CD8-positive, alpha-beta memory T cell (primary cell): ENCODE results near the gene TSHZ2. TPM values are rescaled to one million over a fixed set of nuclear protein-coding genes. Genes with fewer than 3 reads are reported as not detected.
A peak's percentile ranks its signal among the peaks of the same experiment; 100 is the strongest.

Experiments used
- CTCF ChIA-PET: fragments of 350-600 bp; sonication (Branson Sonifier 250); formaldehyde crosslinking; loops from one replicate; lab custom pipeline; 2021; ENCODE audit warnings: antibody characterized with exemption; lab: Charles Lee
- POLR2A ChIA-PET: fragments of 350-600 bp; sonication (Branson Sonifier 250); formaldehyde crosslinking; loops from one replicate; lab custom pipeline; 2021; ENCODE audit warnings: antibody characterized with exemption; lab: Charles Lee
- DNase-seq, 5 donors: peaks; one replicate each; pipeline versions ENCODE4 v3.0.0 to v3.0.0-alpha.2; 2020 to 2022; ENCODE audit warnings: mixed read lengths in 1 of 5
- H3K27ac ChIP-seq: one replicate; pipeline ENCODE4 v1.7.0; 2013; ENCODE audit warnings: low read depth, mild to moderate bottlenecking, low read length, moderate library complexity
- H3K27me3 ChIP-seq: 2 replicates; pipeline ENCODE4 v1.7.0; 2013; ENCODE audit warnings: low read length, mild to moderate bottlenecking; ENCODE audit not compliant: insufficient read depth, poor library complexity, severe bottlenecking
- H3K36me3 ChIP-seq: 2 replicates; pipeline ENCODE4 v1.7.0; 2013; ENCODE audit warnings: mild to moderate bottlenecking, low read length, moderate library complexity; ENCODE audit not compliant: insufficient read depth
- H3K4me1 ChIP-seq: 2 replicates; pipeline ENCODE4 v1.7.0; 2013; ENCODE audit warnings: mild to moderate bottlenecking, low read length, moderate library complexity; ENCODE audit not compliant: insufficient read depth
- H3K4me3 ChIP-seq: 2 replicates; pipeline ENCODE4 v1.7.0; 2013; ENCODE audit warnings: mild to moderate bottlenecking, low read length
- H3K9me3 ChIP-seq: 2 replicates; pipeline ENCODE4 v1.7.0; 2013; ENCODE audit warnings: mild to moderate bottlenecking, low read length
- H3K27ac Mint-ChIP-seq, 8 donors: one replicate each; pipeline ENCODE4 v1.8.0; 2020 to 2021; ENCODE audit warnings: mixed read lengths in 8 of 8, mild to moderate bottlenecking in 6 of 8, inconsistent platforms in 3 of 8, moderate library complexity in 3 of 8
- H3K27me3 Mint-ChIP-seq, 2 donors: one replicate each; pipeline ENCODE4 v1.8.0; 2020 to 2021; ENCODE audit warnings: mixed read lengths in 2 of 2, mild to moderate bottlenecking in 1 of 2, moderate library complexity in 1 of 2
- H3K36me3 Mint-ChIP-seq, 3 donors: one replicate each; pipeline ENCODE4 v1.8.0; 2020 to 2021; ENCODE audit warnings: mixed read lengths in 3 of 3, inconsistent platforms in 1 of 3, mild to moderate bottlenecking in 1 of 3
- H3K4me1 Mint-ChIP-seq, 3 donors: one replicate each; pipeline ENCODE4 v1.8.0; 2020 to 2021; ENCODE audit warnings: mixed read lengths in 3 of 3, inconsistent platforms in 1 of 3, mild to moderate bottlenecking in 1 of 3
- H3K4me3 Mint-ChIP-seq, 7 donors: one replicate each; pipeline ENCODE4 v1.8.0; 2020 to 2021; ENCODE audit warnings: mixed read lengths in 7 of 7, mild to moderate bottlenecking in 6 of 7, moderate library complexity in 4 of 7, inconsistent platforms in 2 of 7
- H3K9me3 Mint-ChIP-seq, 5 donors: one replicate each; pipeline ENCODE4 v1.8.0; 2020 to 2022; ENCODE audit warnings: mixed read lengths in 5 of 5, mild to moderate bottlenecking in 3 of 5, moderate library complexity in 2 of 5, inconsistent platforms in 1 of 5
- polyA plus RNA-seq: library from polyadenylated mRNA; unstranded; fragments of 300-500 nt; fragmentation: Illumina TruSeq; gene quantifications from one replicate; pipeline ENCODE4 v1.2.3, GENCODE V29; 2021
- total RNA-seq, 2 experiments: library from RNA; stranded (reverse); gene quantifications; one replicate each; pipeline ENCODE4 v1.2.3, GENCODE V29; 2021

The TSHZ2 gene
- total and polyA plus RNA-seq, 3 experiments from 2014 or later = 0.10 to 1.6 (median 1.5) TPM

DNA sequence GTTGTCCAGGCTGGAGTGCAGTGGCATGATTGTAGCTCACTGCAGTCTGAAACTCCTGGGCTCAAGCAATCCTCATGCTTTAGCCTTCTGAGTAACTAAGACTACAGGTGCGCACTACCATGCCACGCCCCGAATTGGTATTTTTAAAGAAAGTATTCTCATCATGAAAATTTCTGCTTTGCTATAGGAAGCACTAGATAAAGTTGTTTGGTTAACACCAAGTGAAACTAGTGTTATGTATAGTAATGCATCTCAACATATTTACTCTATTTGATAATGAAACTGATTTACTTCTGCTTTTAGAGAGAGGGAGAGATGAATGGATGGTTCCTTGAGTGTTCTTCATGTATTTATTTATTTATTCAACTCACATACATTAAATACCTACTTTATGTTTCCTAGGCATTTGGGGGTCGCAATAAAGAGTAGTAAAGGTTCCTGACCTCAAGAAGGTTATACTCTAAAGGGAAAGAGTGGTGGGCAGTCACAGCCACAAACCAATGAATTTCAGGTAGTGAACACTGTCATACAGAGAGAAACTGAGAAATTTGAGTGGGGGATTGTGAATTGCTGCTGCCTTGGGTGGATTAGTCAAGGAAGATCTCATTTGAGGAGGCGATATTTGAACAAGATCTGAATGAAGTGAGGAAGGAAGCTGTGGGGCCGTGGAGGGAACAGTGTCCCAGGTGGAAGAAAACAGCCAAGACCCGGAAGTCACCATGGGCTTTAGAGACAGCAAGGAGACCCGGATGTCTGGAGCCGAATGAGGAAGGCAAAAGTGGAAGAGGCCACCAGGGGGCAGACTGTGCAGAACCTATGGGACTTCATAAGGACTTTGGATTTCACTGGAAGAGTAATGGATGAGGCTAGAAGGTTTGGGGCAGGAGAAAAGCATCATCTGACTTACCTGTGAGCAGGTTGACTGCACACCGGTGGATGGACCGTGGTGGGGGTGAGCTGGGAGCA is 185.6 kb downstream of the TSHZ2 start:
- H3K27ac ChIP-seq = no peak overlapping the region
- no peak overlapping the region for H3K27ac Mint-ChIP-seq

GRCh38 chr20:53159160-53159559 is 187.0 kb downstream of the TSHZ2 start:
- Mint-ChIP-seq H3K9me3 (no peaks in the 10 kb centered on the region), H3K27me3 (peaks cover 4 to 21% of the 10 kb centered on the region in 2 donors), H3K4me3 (no peak overlapping the region), H3K36me3 (no peaks in the 10 kb centered on the region), H3K27ac (no peak overlapping the region), H3K4me1 (peaks cover 0 to 6% (median 0%) of the 10 kb centered on the region in 3 donors)
- Histone ChIP-seq H3K27ac (no peak overlapping the region), H3K4me1 (no peaks in the 10 kb centered on the region), H3K9me3 (no peaks in the 10 kb centered on the region), H3K27me3 (no peaks in the 10 kb centered on the region), H3K36me3 (no peaks in the 10 kb centered on the region), H3K4me3 (no peak overlapping the region)
- ChIA-PET CTCF (no interaction called here), POLR2A (no interaction called here)
- DNase-seq = no peak

More for the DNA sequence above, 185.6 kb downstream of the TSHZ2 start:
- H3K9me3 Mint-ChIP-seq = no peaks in the 10 kb centered on the region
- no peaks in the 10 kb centered on the region for H3K36me3 Mint-ChIP-seq
- H3K9me3 ChIP-seq = no peaks in the 10 kb centered on the region
- H3K36me3 ChIP-seq = no peaks in the 10 kb centered on the region
- H3K4me3 Mint-ChIP-seq = no peak overlapping the region
- ChIA-PET POLR2A (no interaction called here), CTCF (interaction anchor here (1.4 kb wide), 1 partner anchor 15 kb away, joined by 4 read pairs; no protein-coding TSS in a partner anchor)
- no peak overlapping the region for H3K4me3 ChIP-seq
- no peaks in the 10 kb centered on the region for H3K27me3 ChIP-seq
- H3K27me3 Mint-ChIP-seq = peaks cover 4 to 21% of the 10 kb centered on the region in 2 donors
- no peaks in the 10 kb centered on the region for H3K4me1 ChIP-seq
- peak in 4 of 5 donors; percentile 5 to 57 (median 16) for DNase-seq
- H3K4me1 Mint-ChIP-seq = peaks cover 0 to 6% (median 0%) of the 10 kb centered on the region in 3 donors

DNA sequence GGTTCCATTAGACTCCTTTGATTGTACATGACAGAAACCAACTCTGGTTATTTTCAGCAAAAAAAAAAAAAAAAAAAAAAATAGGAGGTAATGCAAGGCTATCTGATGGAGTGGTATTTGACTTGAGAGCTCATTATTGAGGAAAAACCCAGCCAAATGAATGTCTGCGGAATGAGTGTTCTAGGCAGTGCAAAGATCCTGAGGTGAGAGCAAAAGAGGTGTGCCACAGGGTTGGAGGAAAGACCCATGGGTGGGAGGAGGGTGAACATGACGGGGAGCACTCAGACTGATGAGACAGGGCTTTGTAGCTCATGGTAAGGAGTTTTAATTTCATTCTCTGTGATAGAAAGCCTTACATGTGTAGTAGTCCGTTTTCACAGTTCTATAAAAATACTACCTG is 188.9 kb downstream of the TSHZ2 start:
- no peak for DNase-seq
- CTCF ChIA-PET = no interaction called here
- H3K4me1 ChIP-seq = no peaks in the 10 kb centered on the region
- no peak overlapping the region for H3K4me3 ChIP-seq
- H3K27ac ChIP-seq = no peak overlapping the region
- POLR2A ChIA-PET = no interaction called here
- H3K27me3 ChIP-seq = no peaks in the 10 kb centered on the region
- H3K9me3 Mint-ChIP-seq = no peaks in the 10 kb centered on the region
- peaks cover 8 to 23% of the 10 kb centered on the region in 2 donors for H3K27me3 Mint-ChIP-seq
- no peaks in the 10 kb centered on the region for H3K36me3 Mint-ChIP-seq
- H3K27ac Mint-ChIP-seq = peak overlapping the region in 1 of 8 donors; percentile 77
- no peak overlapping the region for H3K4me3 Mint-ChIP-seq
- no peaks in the 10 kb centered on the region for H3K36me3 ChIP-seq
- H3K9me3 ChIP-seq = no peaks in the 10 kb centered on the region
- no peaks in the 10 kb centered on the region for H3K4me1 Mint-ChIP-seq

DNA sequence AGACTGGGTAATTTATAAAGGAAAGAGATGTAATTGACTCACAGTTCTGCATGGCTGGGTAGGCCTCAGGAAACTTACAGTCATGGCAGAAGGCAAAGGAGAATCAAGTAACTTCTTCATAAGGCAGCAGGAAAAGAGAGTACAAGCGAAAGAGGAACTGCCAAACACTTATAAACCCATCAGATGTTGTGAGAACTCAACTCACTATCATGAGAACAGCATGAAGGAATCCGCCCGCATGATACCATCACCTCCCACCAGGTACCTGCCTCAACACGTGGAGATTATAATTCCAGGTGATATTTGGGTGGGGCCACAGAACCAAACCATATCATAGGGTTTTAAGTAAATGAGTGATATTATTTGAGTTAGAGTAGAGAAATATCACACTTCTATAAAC is 189.3 kb downstream of the TSHZ2 start:
- Histone ChIP-seq H3K4me1 (no peaks in the 10 kb centered on the region), H3K36me3 (no peaks in the 10 kb centered on the region), H3K9me3 (no peaks in the 10 kb centered on the region), H3K27me3 (no peaks in the 10 kb centered on the region), H3K4me3 (no peak overlapping the region), H3K27ac (peak overlapping the region; percentile 57)
- peak overlapping the region in 1 of 8 donors; percentile 77 for H3K27ac Mint-ChIP-seq
- H3K4me3 Mint-ChIP-seq = no peak overlapping the region
- no peaks in the 10 kb centered on the region for H3K36me3 Mint-ChIP-seq
- no peaks in the 10 kb centered on the region for H3K9me3 Mint-ChIP-seq
- no peaks in the 10 kb centered on the region for H3K4me1 Mint-ChIP-seq
- ChIA-PET CTCF (no interaction called here), POLR2A (no interaction called here)
- no peak for DNase-seq
- H3K27me3 Mint-ChIP-seq = peaks cover 9 to 25% of the 10 kb centered on the region in 2 donors

DNA sequence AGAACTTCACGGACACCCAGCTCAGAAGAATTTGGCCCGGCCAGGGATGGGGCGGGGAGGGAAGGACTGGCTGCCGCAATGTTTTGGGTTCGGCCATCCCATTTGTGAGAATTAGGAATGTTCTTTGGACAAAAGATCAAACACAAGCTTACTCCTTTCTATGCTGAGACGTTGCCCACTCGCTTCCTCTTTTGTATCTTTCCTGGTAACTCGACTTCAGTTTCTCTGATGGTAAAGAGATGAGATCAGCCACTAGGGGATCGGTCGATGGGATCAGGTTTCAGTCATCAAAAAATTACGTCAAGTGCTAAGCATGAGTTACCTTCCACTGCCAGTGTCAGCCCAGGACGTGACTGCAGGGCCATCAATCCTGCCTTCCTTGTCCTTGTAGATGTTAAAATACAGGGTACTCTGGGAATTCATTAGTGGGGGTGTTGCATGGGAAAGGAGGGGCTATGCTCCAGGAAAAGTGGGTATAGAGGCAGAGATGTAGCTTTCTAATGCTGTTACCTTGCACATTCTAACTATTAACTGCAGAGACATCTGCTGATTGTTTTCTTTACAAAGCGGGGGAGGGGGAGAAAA is 190.2 kb downstream of the TSHZ2 start:
- CTCF ChIA-PET = no interaction called here
- Mint-ChIP-seq H3K36me3 (no peaks in the 10 kb centered on the region), H3K27me3 (peaks cover 12 to 32% of the 10 kb centered on the region in 2 donors), H3K27ac (no peak overlapping the region), H3K4me1 (no peaks in the 10 kb centered on the region), H3K4me3 (no peak overlapping the region), H3K9me3 (no peaks in the 10 kb centered on the region)
- Histone ChIP-seq H3K4me3 (no peak overlapping the region), H3K36me3 (no peaks in the 10 kb centered on the region), H3K27ac (peak overlapping the region; percentile 57), H3K9me3 (no peaks in the 10 kb centered on the region), H3K4me1 (no peaks in the 10 kb centered on the region), H3K27me3 (no peaks in the 10 kb centered on the region)
- POLR2A ChIA-PET = no interaction called here
- DNase-seq = no peak

- no peaks in the 10 kb centered on the region for H3K4me1 Mint-ChIP-seq
- Histone ChIP-seq H3K27me3 (no peaks in the 10 kb centered on the region), H3K9me3 (no peaks in the 10 kb centered on the region), H3K4me1 (no peaks in the 10 kb centered on the region), H3K27ac (no peak overlapping the region), H3K4me3 (no peak overlapping the region), H3K36me3 (no peaks in the 10 kb centered on the region)
- POLR2A ChIA-PET = no interaction called here
- H3K4me3 Mint-ChIP-seq = no peak overlapping the region
- CTCF ChIA-PET = no interaction called here
- peaks cover 14 to 29% of the 10 kb centered on the region in 2 donors for H3K27me3 Mint-ChIP-seq
- no peaks in the 10 kb centered on the region for H3K9me3 Mint-ChIP-seq
- H3K36me3 Mint-ChIP-seq = no peaks in the 10 kb centered on the region
- no peak for DNase-seq
- peak overlapping the region in 1 of 8 donors; percentile 35 for H3K27ac Mint-ChIP-seq
Measured at GRCh38 chr20:53163486-53163885, 191.3 kb downstream of the TSHZ2 start.

DNA sequence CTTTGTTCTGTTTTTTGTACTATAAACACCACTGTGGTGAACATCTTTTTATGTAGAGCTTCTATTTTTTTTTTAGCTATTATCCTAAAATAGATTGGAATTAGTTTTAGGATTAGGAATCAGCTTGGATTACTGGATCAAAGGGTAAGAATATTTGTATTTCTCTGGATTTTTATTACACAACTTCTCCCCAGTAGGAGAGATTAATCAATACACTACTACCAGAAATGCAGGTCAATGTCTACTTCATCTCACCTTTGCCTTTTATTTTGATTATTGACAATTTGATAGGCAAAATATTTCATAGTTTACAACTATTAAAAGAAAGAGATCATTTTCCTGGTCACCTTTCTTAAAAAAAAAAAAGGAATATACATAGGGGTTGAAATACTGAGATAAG is 191.9 kb downstream of the TSHZ2 start:
- H3K4me1 Mint-ChIP-seq = no peaks in the 10 kb centered on the region
- H3K9me3 Mint-ChIP-seq = no peaks in the 10 kb centered on the region
- Histone ChIP-seq H3K4me1 (no peaks in the 10 kb centered on the region), H3K27ac (no peak overlapping the region), H3K4me3 (no peak overlapping the region), H3K9me3 (no peaks in the 10 kb centered on the region), H3K27me3 (no peaks in the 10 kb centered on the region), H3K36me3 (no peaks in the 10 kb centered on the region)
- DNase-seq = no peak
- no peaks in the 10 kb centered on the region for H3K36me3 Mint-ChIP-seq
- POLR2A ChIA-PET = no interaction called here
- H3K27me3 Mint-ChIP-seq = peaks cover 14 to 32% of the 10 kb centered on the region in 2 donors
- CTCF ChIA-PET = no interaction called here
- H3K4me3 Mint-ChIP-seq = no peak overlapping the region
- H3K27ac Mint-ChIP-seq = no peak overlapping the region

DNA sequence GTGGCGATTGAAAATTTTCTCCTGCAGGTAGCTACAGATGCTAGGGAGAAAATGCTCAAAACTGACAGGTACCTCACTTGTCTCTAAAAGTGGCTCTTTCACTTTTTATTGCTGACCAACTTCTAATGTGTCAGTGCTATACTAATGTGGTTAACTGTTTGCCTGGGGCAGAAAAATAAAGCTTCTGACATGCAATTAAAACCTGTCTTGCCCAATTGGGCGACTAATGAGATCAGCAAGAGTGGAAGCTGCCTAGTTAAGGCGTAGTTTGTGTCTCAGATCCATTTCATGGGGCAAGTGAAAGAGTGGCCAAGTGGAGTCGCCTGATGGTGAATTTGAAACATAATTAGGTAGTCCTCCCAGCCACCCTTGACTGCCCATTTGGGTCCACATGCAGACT is 193.3 kb downstream of the TSHZ2 start:
- Histone ChIP-seq H3K27ac (no peak overlapping the region), H3K9me3 (no peaks in the 10 kb centered on the region), H3K36me3 (no peaks in the 10 kb centered on the region), H3K4me3 (no peak overlapping the region), H3K27me3 (no peaks in the 10 kb centered on the region), H3K4me1 (no peaks in the 10 kb centered on the region)
- H3K36me3 Mint-ChIP-seq = no peaks in the 10 kb centered on the region
- no peaks in the 10 kb centered on the region for H3K9me3 Mint-ChIP-seq
- no peak overlapping the region for H3K4me3 Mint-ChIP-seq
- H3K27me3 Mint-ChIP-seq = peaks cover 16 to 32% of the 10 kb centered on the region in 2 donors
- H3K4me1 Mint-ChIP-seq = no peaks in the 10 kb centered on the region
- ChIA-PET CTCF (interaction anchor here (1.0 kb wide), 1 partner anchor 774 kb away, joined by 3 read pairs; no protein-coding TSS in a partner anchor), POLR2A (no interaction called here)
- no peak overlapping the region for H3K27ac Mint-ChIP-seq
- no peak for DNase-seq
